Stimulated activated CD8-positive, alpha-beta memory T cell treated with anti-CD3 and anti-CD28 coated beads, Interleukin-15, amount 100 ng/mL, for 24 hours (primary cell): ENCODE measurements around the gene KCNK1.

Experiments
- DNase-seq: peaks from one replicate; pipeline ENCODE4 v3.0.0-alpha.2; 2020; ENCODE audit warnings: low read depth

Gene KCNK1

GRCh38 chr1:233613252-233614172, at the start of gene KCNK1:
Gene KCNK1 (plus strand): TSS chr1:233614106. CDS start chr1:233614172, 66 bp downstream.
- no peak for DNase-seq

GRCh38 chr1:233565313-233565712, 48.6 kb upstream of the KCNK1 start:
- no peak for DNase-seq

- no peak for DNase-seq
Observed at GRCh38 chr1:233566886-233567285, 47.0 kb upstream of the KCNK1 start.

- no peak for DNase-seq
Observed at GRCh38 chr1:233569636-233570035, 44.3 kb upstream of the KCNK1 start.

GRCh38 chr1:233570216-233570615, 43.7 kb upstream of the KCNK1 start:
- DNase-seq = no peak

GRCh38 chr1:233570706-233571105, 43.2 kb upstream of the KCNK1 start:
- no peak for DNase-seq

- DNase-seq = no peak
Observed at GRCh38 chr1:233572896-233573295, 41.0 kb upstream of the KCNK1 start.

GRCh38 chr1:233575450-233575849, 38.5 kb upstream of the KCNK1 start:
- no peak for DNase-seq

GRCh38 chr1:233582439-233582838, 31.5 kb upstream of the KCNK1 start:
- no peak for DNase-seq

GRCh38 chr1:233584376-233584775, 29.5 kb upstream of the KCNK1 start:
- DNase-seq = no peak

GRCh38 chr1:233584931-233585330, 29.0 kb upstream of the KCNK1 start:
- no peak for DNase-seq

- DNase-seq = no peak
Observed at GRCh38 chr1:233586301-233586700, 27.6 kb upstream of the KCNK1 start.

- no peak for DNase-seq
Observed at GRCh38 chr1:233587196-233587595, 26.7 kb upstream of the KCNK1 start.

GRCh38 chr1:233587958-233588799, 25.7 kb upstream of the KCNK1 start:
- DNase-seq = no peak

- DNase-seq = no peak
Observed at GRCh38 chr1:233597489-233597901, 16.4 kb upstream of the KCNK1 start.

- DNase-seq = no peak
Observed at GRCh38 chr1:233598891-233599541, 14.9 kb upstream of the KCNK1 start.

GRCh38 chr1:233599542-233600073, 14.3 kb upstream of the KCNK1 start:
- DNase-seq = no peak

- DNase-seq = no peak
Observed at GRCh38 chr1:233600488-233600887, 13.4 kb upstream of the KCNK1 start.

GRCh38 chr1:233603478-233603877, 10.4 kb upstream of the KCNK1 start:
- no peak for DNase-seq

GRCh38 chr1:233605205-233605604, 8.7 kb upstream of the KCNK1 start:
- DNase-seq = no peak

GRCh38 chr1:233606813-233607212, 7.1 kb upstream of the KCNK1 start:
- no peak for DNase-seq
